Neural crest cell (in vitro differentiated cells): ENCODE data around the gene USF2. TPM values are rescaled to one million over a fixed set of nuclear protein-coding genes. Genes with fewer than 3 reads are reported as not detected.
A peak's percentile ranks its signal among the peaks of the same experiment; 100 is the strongest.

Experiments
- DNase-seq: peaks from one replicate; pipeline ENCODE4 v3.0.0; 2021; ENCODE audit warnings: low read depth, mixed read lengths, low spot score
- H3K27ac Mint-ChIP-seq: one replicate; pipeline ENCODE4 v1.8.0; 2021; ENCODE audit warnings: mild to moderate bottlenecking, mixed read lengths; ENCODE audit not compliant: unreplicated experiment
- H3K27me3 Mint-ChIP-seq: 2 replicates; pipeline ENCODE4 v1.8.0; 2021; ENCODE audit warnings: low read depth, mild to moderate bottlenecking, mixed read lengths
- H3K36me3 Mint-ChIP-seq: 2 replicates; pipeline ENCODE4 v1.8.0; 2021; ENCODE audit warnings: low read depth, mild to moderate bottlenecking, mixed read lengths
- H3K4me1 Mint-ChIP-seq: 2 replicates; pipeline ENCODE4 v1.8.0; 2021; ENCODE audit warnings: mixed read lengths
- H3K4me3 Mint-ChIP-seq: one replicate; pipeline ENCODE4 v1.8.0; 2021; ENCODE audit warnings: mild to moderate bottlenecking, mixed read lengths
- H3K9me3 Mint-ChIP-seq: 2 replicates; pipeline ENCODE4 v1.8.0; 2021; ENCODE audit warnings: mixed read lengths
- total RNA-seq: library from RNA; stranded (reverse); gene quantifications from 2 replicates; pipeline ENCODE4 v1.2.1, GENCODE V29; 2021
- TF ChIP-seq, protein P1 (sequence below): fragments of 200-600 bp; sonication (generic); conservative IDR thresholded peaks from 2 replicates; pipeline ENCODE4 v1.5.0; 2021; ENCODE audit warnings: antibody characterized with exemption, mild to moderate bottlenecking

Gene USF2
- total RNA-seq, 1 donor from 2014 or later = 107 TPM

DNA sequence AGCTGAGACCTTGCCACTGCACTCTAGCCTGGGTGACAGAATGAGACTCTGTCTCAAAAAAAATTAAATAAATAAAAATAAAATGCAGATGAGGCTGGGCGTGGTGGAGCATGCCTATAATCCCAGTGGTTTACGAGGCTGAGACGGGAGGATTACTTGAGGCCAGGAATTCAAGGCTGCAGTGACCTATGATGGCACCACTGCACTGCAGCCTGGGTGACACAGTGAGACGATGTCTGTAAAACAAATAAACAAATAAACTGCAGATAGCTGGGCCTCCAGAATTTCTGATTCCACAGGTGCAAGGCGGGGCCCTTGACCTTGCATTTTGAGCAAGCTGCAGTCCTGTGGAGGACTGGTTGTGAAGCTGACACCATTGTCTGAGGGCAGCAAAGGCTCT is 20.1 kb downstream of the USF2 start:
- no peak for DNase-seq
- H3K27ac Mint-ChIP-seq = no peak overlapping the region
- H3K4me1 Mint-ChIP-seq = no peaks in the 10 kb centered on the region
- H3K36me3 Mint-ChIP-seq = no peaks in the 10 kb centered on the region
- peaks cover 13% of the 10 kb centered on the region for H3K27me3 Mint-ChIP-seq
- H3K4me3 Mint-ChIP-seq = no peak overlapping the region
- TF ChIP-seq, protein P1, sequence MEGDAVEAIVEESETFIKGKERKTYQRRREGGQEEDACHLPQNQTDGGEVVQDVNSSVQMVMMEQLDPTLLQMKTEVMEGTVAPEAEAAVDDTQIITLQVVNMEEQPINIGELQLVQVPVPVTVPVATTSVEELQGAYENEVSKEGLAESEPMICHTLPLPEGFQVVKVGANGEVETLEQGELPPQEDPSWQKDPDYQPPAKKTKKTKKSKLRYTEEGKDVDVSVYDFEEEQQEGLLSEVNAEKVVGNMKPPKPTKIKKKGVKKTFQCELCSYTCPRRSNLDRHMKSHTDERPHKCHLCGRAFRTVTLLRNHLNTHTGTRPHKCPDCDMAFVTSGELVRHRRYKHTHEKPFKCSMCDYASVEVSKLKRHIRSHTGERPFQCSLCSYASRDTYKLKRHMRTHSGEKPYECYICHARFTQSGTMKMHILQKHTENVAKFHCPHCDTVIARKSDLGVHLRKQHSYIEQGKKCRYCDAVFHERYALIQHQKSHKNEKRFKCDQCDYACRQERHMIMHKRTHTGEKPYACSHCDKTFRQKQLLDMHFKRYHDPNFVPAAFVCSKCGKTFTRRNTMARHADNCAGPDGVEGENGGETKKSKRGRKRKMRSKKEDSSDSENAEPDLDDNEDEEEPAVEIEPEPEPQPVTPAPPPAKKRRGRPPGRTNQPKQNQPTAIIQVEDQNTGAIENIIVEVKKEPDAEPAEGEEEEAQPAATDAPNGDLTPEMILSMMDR = no peak
- no peaks in the 10 kb centered on the region for H3K9me3 Mint-ChIP-seq

DNA sequence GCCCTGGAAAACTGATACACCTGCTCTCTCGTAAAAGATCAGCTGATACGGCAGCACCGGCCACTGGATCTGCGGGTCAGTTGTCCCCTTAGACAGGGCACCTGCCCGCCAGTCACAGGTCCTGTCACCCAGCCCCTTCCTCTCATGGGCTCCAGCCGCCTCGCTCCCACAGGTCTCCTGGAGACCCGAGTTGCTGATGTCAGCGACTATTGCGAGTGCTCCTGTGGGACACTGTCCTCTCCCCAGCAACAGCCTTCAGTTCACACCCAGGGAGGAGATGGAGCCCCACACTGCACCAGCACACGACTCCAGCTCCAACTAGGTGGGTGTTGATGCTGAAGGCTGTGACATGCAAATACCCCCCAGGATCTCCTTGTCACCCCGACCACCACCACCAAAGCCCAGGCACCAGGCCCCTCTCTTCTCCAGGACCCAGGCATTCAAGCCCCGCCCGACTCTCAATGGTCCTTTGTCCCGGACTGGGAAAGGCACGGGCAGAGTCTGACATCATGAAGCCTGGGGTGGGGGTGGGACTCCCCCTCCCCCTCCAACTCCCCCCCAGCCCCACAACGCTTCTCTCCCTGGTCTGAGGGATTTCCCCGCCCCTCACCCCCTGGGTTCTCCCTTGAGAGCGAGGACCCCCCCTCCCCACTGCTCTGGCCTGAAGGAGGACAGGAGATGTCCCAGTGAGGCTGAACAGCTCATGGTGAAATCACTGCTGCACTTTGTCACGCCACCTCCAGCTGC is 21.8 kb downstream of the USF2 start:
- Mint-ChIP-seq H3K9me3 (no peaks in the 10 kb centered on the region), H3K36me3 (no peaks in the 10 kb centered on the region), H3K4me3 (no peak overlapping the region), H3K27ac (peak overlapping the region; percentile 35), H3K27me3 (peaks cover 9% of the 10 kb centered on the region), H3K4me1 (no peaks in the 10 kb centered on the region)
- TF ChIP-seq, protein P1 = no peak
- no peak for DNase-seq

DNA sequence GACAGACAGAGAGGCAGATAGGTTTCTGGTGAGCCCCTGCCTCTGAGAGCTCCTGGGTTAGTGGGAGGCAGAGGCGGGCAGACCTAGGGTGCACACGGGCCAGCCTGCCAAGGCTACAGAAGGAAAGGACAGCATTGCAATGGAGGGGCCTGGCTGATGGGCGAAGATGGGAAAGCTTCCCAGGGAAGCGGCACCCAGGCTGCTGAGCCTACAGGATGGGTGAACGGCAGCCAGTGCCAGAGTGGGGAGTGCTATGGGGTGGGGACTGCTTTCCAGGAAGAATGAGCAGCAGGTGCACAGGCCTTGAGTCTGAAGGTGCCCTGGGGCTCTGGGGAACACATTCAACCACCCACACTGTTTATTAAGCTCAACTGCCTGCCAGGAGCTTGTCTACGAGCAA is 22.5 kb downstream of the USF2 start:
- TF ChIP-seq, protein P1 = no peak
- Mint-ChIP-seq H3K27me3 (peaks cover 9% of the 10 kb centered on the region), H3K36me3 (no peaks in the 10 kb centered on the region), H3K4me1 (no peaks in the 10 kb centered on the region), H3K4me3 (no peak overlapping the region), H3K27ac (peak overlapping the region; percentile 94), H3K9me3 (no peaks in the 10 kb centered on the region)
- no peak for DNase-seq

DNA sequence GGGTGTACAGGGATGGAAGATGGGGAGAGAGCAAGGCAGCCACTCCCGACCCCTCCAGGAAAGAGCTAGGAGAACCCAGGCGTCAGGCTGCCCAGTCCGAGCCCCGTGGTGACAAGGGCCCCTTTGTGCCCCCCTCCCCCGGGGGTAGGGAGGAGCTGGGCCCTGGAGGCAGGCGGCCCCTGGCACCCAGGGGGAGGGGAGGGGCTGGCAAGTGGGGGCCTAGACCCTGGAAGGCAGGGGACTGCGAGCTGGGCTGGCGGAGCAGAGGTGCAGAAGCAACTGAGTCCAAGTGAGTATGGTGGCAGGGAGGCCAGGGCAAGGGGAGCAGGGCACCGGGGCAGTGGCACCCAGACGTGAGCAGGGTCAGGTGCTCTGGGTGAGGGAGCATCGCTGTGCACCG is 23.2 kb downstream of the USF2 start, which contains the start of gene MAG:
TSS of gene MAG (plus strand) at position 246 of the 400 bp plus-strand sequence. CDS start 3,248 bp downstream, outside the sequence.
- Mint-ChIP-seq H3K36me3 (no peaks in the 10 kb centered on the region), H3K4me3 (no peak within 1 kb of the TSS), H3K27me3 (peaks cover 9% of the 10 kb centered on the region), H3K27ac (peak within 1 kb of the TSS; percentile 94), H3K9me3 (no peaks in the 10 kb centered on the region), H3K4me1 (no peaks in the 10 kb centered on the region)
- TF ChIP-seq, protein P1 = no peak
- no peak for DNase-seq

- DNase-seq = no peak
- peaks cover 9% of the 10 kb centered on the region for H3K27me3 Mint-ChIP-seq
- H3K4me3 Mint-ChIP-seq = no peak overlapping the region
- no peaks in the 10 kb centered on the region for H3K4me1 Mint-ChIP-seq
- H3K36me3 Mint-ChIP-seq = no peaks in the 10 kb centered on the region
- H3K27ac Mint-ChIP-seq = no peak overlapping the region
- TF ChIP-seq, protein P1 = no peak
- H3K9me3 Mint-ChIP-seq = no peaks in the 10 kb centered on the region
Observed at GRCh38 chr19:35292421-35293362, 23.9 kb downstream of the USF2 start.
